HG02938 (cell line): ENCODE measurements around the gene AMFR.

Experiments used
- ATAC-seq: cut with Tn5 transposase; IDR thresholded peaks from one replicate; pipeline ENCODE4 v1.9.1; 2021; ENCODE audit warnings: mild to moderate bottlenecking, moderate library complexity; ENCODE audit not compliant: unreplicated experiment

Gene AMFR

DNA sequence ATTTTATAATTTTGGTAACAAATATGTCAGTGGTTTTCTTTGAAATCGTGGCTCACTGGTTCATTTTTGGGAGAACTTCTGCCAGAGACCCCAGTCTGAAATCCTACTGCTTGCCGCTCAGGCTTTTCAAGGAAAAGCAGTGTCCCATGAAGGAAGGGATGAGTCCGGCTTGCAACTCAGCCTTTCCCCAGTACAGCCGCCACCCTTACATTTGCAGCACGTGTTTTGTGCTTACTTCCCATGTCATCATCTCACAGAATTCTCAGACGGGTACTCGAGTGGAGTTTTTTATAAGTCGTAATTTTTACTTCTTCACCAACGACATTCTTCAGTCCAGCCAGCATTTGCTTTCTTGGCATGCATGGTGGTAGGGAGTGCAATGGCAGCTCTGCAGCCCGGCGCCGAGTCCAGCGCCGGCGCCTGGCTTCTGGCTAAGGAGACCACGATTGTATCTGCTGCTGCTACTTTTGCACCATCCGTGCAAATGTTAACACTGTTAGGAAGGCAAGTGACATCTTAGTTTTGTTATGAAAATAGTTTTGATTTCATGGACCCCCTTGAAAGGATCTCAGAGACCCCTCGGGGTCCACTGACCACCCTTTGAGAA lies 111.0 kb downstream of the AMFR start:
- no peak for ATAC-seq

DNA sequence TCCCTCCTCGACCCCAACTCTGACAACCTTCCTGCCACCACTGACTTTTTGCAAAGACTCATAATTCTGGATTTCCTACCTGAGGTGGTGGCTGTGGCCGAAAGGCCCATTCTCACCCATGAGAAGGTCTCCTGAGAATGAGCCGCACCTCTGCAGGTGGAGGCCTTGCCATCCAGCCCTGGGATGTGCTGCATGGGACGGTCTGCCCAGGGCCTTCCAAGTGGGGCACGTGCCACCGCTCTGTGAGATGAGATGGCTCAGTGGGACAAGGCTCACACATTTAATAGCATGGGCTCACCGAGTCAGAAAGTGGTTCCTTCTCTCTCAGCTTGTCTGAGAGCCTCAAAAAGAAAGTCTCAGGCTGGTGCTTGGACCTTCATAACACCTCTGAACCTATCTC lies 112.8 kb downstream of the AMFR start:
- no peak for ATAC-seq

DNA sequence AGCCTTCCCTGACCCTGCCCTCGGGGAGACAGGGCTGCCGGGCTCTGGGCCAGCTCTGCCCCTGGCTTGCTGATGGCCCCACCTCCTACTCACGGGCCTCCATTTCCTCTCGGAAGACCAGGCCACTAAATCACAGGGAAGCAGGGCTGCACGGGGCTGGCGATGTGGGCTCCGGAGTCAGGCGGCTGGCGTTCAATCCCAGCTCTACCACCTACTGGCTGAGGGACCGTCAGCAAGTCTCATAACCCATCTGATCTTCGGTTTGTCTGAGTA lies 113.4 kb downstream of the AMFR start:
- ATAC-seq = no peak
